Glomerular visceral epithelial cell (primary cell): Measurements from ENCODE around the gene FRAT1.

Experiments
- DNase-seq: peaks from one replicate; pipeline ENCODE4 v3.0.0-alpha.2; 2016; ENCODE audit errors: extremely low spot score

FRAT1 gene

DNA sequence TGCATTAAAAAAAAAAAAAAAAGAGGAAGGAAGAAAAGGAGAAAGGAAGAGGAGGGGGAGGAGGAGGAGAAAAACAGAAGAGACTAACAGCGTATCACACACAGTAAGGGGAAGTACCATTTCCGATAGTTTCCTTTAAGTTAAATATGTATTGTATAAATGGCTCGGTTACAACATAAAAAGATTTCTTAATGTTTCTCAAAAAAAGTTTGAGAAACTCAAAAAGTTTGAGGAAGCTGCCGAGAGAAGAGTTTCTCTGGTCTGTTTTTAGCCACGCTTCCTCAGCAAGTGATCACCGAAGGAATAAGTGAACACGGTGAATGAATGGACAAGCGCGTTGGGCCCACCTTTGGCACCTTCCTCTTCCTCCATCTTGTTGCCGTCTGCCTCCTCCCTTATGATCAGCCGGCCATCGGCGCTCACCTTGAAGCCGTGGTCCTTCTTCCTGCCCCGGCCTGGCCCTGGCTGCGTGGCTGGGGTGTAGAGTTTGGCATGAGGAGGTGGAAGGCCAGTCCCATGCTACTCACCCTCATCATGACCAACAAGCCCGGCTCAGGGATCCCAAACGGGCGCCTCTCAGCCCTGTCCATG, 46.8 kb downstream of the FRAT1 start:
- no peak for DNase-seq

- DNase-seq: no peak
These were observed 47.5 kb downstream of the FRAT1 start for GRCh38 chr10:97366572-97366971.

GRCh38 chr10:97367126-97367649, 48.1 kb downstream of the FRAT1 start:
- no peak for DNase-seq
